Uterus (tissue), 4 donors: ENCODE data around the gene FAM228B. TPM values are rescaled to one million over a fixed set of nuclear protein-coding genes. Genes with fewer than 3 reads are reported as not detected.
"Not testable (repeated sequence)": the region's sequence is repeated elsewhere in the genome, so short reads cannot be mapped to it uniquely, and the experiment has no call there.

ENCODE experiments used
- DNase-seq, 2 donors: peaks; one replicate each; pipeline ENCODE4 v3.0.0-alpha.2; 2019 to 2020
- H3K27ac ChIP-seq, 2 donors: fragments of 200-600 bp; sonication (generic); 1 replicate in 1 of 2; 2 replicates in 1 of 2; pipeline ENCODE4 v1.5.1; 2016 to 2018
- H3K27me3 ChIP-seq, 2 donors: fragments of 200-600 bp; sonication (generic); one replicate each; pipeline ENCODE4 v1.5.1; 2018 to 2019; ENCODE audit warnings: control low read depth in 1 of 2
- H3K36me3 ChIP-seq, 2 donors: fragments of 200-600 bp; sonication (generic); one replicate each; pipeline ENCODE4 v1.5.1; 2019; ENCODE audit warnings: control low read depth in 1 of 2
- H3K4me1 ChIP-seq, 2 donors: fragments of 200-600 bp; sonication (generic); one replicate each; pipeline ENCODE4 v1.5.1; 2018 to 2019; ENCODE audit warnings: control low read depth in 1 of 2
- H3K4me3 ChIP-seq, 2 donors: fragments of 200-600 bp; sonication (generic); 1 replicate in 1 of 2; 2 replicates in 1 of 2; pipeline ENCODE4 v1.5.1; 2018 to 2019; ENCODE audit warnings: mild to moderate bottlenecking in 1 of 2
- H3K9me3 ChIP-seq, 2 donors: fragments of 200-600 bp; sonication (generic); one replicate each; pipeline ENCODE4 v1.5.1; 2019; ENCODE audit warnings: control low read depth in 1 of 2
- CTCF ChIP-seq, 4 experiments: fragments of 200-600 bp in 2 of 4; fragments of 450-650 bp in 2 of 4; sonication (generic) in 2 of 4; IDR thresholded peaks; one replicate each; pipeline ENCODE4 v1.5.1; 2016 to 2019; ENCODE audit warnings: antibody characterized with exemption in 4 of 4, mild to moderate bottlenecking in 2 of 4, moderate library complexity in 1 of 4
- POLR2A ChIP-seq, 2 donors: fragments of 450-650 bp; IDR thresholded peaks; one replicate each; pipeline ENCODE4 v1.6.1; 2016; ENCODE audit warnings: antibody characterized with exemption in 2 of 2, mild to moderate bottlenecking in 1 of 2, moderate library complexity in 1 of 2
- intact Hi-C: fragments of 100-400 bp; cut with DNase I; formaldehyde crosslinking; loops from one replicate; pipeline ENCODE4 v1.15.1; 2023; ENCODE audit warnings: low total_unique reads
- total RNA-seq, 4 donors: library from RNA; depleted of rRNA in 3 of 4; stranded (reverse); fragments of >200 nt in 3 of 4; gene quantifications; one replicate each; pipeline versions ENCODE4 v1.1.0 to v1.2.4, GENCODE V29; 2014 to 2023
- donor health status: DM: yes; HTN: yes; CAD: no.

Gene FAM228B
- total RNA-seq, 4 donors from 2014 or later, result 25.1 to 96.1 (median 51.7) TPM

- Histone ChIP-seq H3K27ac (no peak overlapping the region), H3K27me3 (no peaks in the 10 kb centered on the region), H3K9me3 (no peaks in the 10 kb centered on the region), H3K4me3 (no peak overlapping the region), H3K4me1 (no peaks in the 10 kb centered on the region), H3K36me3 (no peaks in the 10 kb centered on the region)
- DNase-seq, result no peak
- no peak for TF ChIP-seq POLR2A (IDR thresholded peaks at IDR 0.05)
- no peak for TF ChIP-seq CTCF (IDR thresholded peaks at IDR 0.05)
- intact Hi-C loops, result no loop called here
Measured at GRCh38 chr2:24191156-24191555, 67.9 kb downstream of the FAM228B start.

GRCh38 chr2:24191848-24192247 lies 68.6 kb downstream of the FAM228B start:
- DNase-seq, result no peak
- Histone ChIP-seq H3K4me3 (no peak overlapping the region), H3K36me3 (no peaks in the 10 kb centered on the region), H3K4me1 (no peaks in the 10 kb centered on the region), H3K9me3 (no peaks in the 10 kb centered on the region), H3K27me3 (no peaks in the 10 kb centered on the region), H3K27ac (no peak overlapping the region)
- TF ChIP-seq CTCF (IDR thresholded peaks at IDR 0.05) (no peak), POLR2A (IDR thresholded peaks at IDR 0.05) (no peak)
- intact Hi-C loops, result no loop called here

- H3K4me3 ChIP-seq, H3K27me3 ChIP-seq, H3K9me3 ChIP-seq, H3K27ac ChIP-seq, H3K36me3 ChIP-seq, DNase-seq, H3K4me1 ChIP-seq, intact Hi-C loops: not testable (repeated sequence)
Measured at GRCh38 chr2:24197213-24197612, 73.9 kb downstream of the FAM228B start.

GRCh38 chr2:24199968-24200590 lies 76.8 kb downstream of the FAM228B start:
- intact Hi-C loops, result no loop called here
- TF ChIP-seq CTCF (IDR thresholded peaks at IDR 0.05) (no peak), POLR2A (IDR thresholded peaks at IDR 0.05) (no peak)
- Histone ChIP-seq H3K4me3 (no peak overlapping the region), H3K4me1 (no peaks in the 10 kb centered on the region), H3K27me3 (no peaks in the 10 kb centered on the region), H3K9me3 (no peaks in the 10 kb centered on the region), H3K36me3 (no peaks in the 10 kb centered on the region), H3K27ac (no peak overlapping the region)
- no peak for DNase-seq

GRCh38 chr2:24200799-24201198 lies 77.5 kb downstream of the FAM228B start:
- TF ChIP-seq CTCF (IDR thresholded peaks at IDR 0.05) (no peak), POLR2A (IDR thresholded peaks at IDR 0.05) (no peak)
- H3K36me3 ChIP-seq, result no peaks in the 10 kb centered on the region
- H3K27ac ChIP-seq, result no peak overlapping the region
- no peaks in the 10 kb centered on the region for H3K9me3 ChIP-seq
- no peaks in the 10 kb centered on the region for H3K27me3 ChIP-seq
- no peaks in the 10 kb centered on the region for H3K4me1 ChIP-seq
- no peak for DNase-seq
- no peak overlapping the region for H3K4me3 ChIP-seq
- intact Hi-C loops, result no loop called here
